K562 (cell line): ENCODE results near the gene ARID3B. TPM values are rescaled to one million over a fixed set of nuclear protein-coding genes. Genes with fewer than 3 reads are reported as not detected.

Source experiments
- ATAC-seq: fragments of 200-7000 bp; cut with Tn5 transposase; 3 replicates; pipeline ENCODE4 v1.9.1; 2020; ENCODE audit warnings: moderate library complexity
- BruUV-seq: library from RNA; stranded (reverse); fragments of 400-500 nt; replicated peaks from 2 replicates; lab custom pipeline; 2021; lab: Mats Ljungman, UMichigan
- CTCF ChIA-PET: fragments of 300-600 bp; formaldehyde crosslinking; extraction: SDS; loops from one replicate; lab custom pipeline; 2021; ENCODE audit warnings: low intra/inter-chr PET ratio; lab: Yijun Ruan, JAX
- POLR2A ChIA-PET: fragments of 300-600, 350-650 bp; sonication (Branson Sonifier 250); formaldehyde crosslinking; extraction: SDS; loops from one replicate; lab custom pipeline; 2021; ENCODE audit warnings: antibody characterized with exemption, inconsistent platforms; lab: Yijun Ruan, JAX
- DNase-seq, 4 experiments: peaks; one replicate each; pipeline versions ENCODE4 v3.0.0 to v3.0.0-alpha.2; 2011 to 2018; ENCODE audit warnings: low spot score in 3 of 4, mixed read lengths in 3 of 4; ENCODE audit errors: extremely low read depth in 1 of 4
- FAIRE-seq: peaks from 2 replicates; lab custom pipeline; 2011; peaks lifted over from hg19 to GRCh38; lab: Jason Lieb, UNC
- H2AFZ ChIP-seq: 2 replicates; pipeline ENCODE4 v1.6.0; 2011; ENCODE audit warnings: low read depth, low read length, control low read depth, inconsistent platforms
- H3K27ac ChIP-seq: fragments of 200-600 bp; 3 replicates; pipeline ENCODE4 v1.8.0; 2011; ENCODE audit warnings: low read depth, mild to moderate bottlenecking, control low read depth, inconsistent platforms, low read length, moderate library complexity, mixed read lengths; ENCODE audit errors: extremely low read depth
- H3K27me3 ChIP-seq, 2 experiments: fragments of 300-600 bp in 1 of 2; 2 replicates in 1 of 2; 3 replicates in 1 of 2; pipeline versions ENCODE4 v1.6.0 to v1.8.0; 2011; ENCODE audit warnings: inconsistent platforms in 2 of 2, low read length in 2 of 2, mild to moderate bottlenecking in 1 of 2, mixed read lengths in 1 of 2, moderate library complexity in 1 of 2; ENCODE audit not compliant: control insufficient read depth in 2 of 2, insufficient read depth in 2 of 2
- H3K36me3 ChIP-seq: fragments of 300-600 bp; 3 replicates; pipeline ENCODE4 v1.8.0; 2011; ENCODE audit warnings: mild to moderate bottlenecking, low read length, inconsistent platforms; ENCODE audit not compliant: control insufficient read depth, insufficient read depth
- H3K4me1 ChIP-seq, 2 experiments: fragments of 200-600 bp in 1 of 2; replicated peaks in 1 of 2; 2 replicates in 1 of 2; 3 replicates in 1 of 2; pipeline versions ENCODE4 v1.5.1 to v1.8.0; 2011; ENCODE audit warnings: inconsistent platforms in 2 of 2, low read length in 2 of 2, mild to moderate bottlenecking in 1 of 2, mixed read lengths in 1 of 2, moderate library complexity in 1 of 2; ENCODE audit not compliant: control insufficient read depth in 2 of 2, insufficient read depth in 2 of 2
- H3K4me2 ChIP-seq: 2 replicates; pipeline ENCODE4 v1.6.1; 2011; ENCODE audit warnings: low read length, control low read depth, inconsistent platforms, mixed read lengths; ENCODE audit not compliant: insufficient read depth
- H3K4me3 ChIP-seq: fragments of 200-600 bp; sonication (generic), shearing (Covaris generic); 2 replicates; pipeline ENCODE4 v1.5.1; 2016; ENCODE audit warnings: control low read depth, inconsistent platforms
- H3K79me2 ChIP-seq: fragments of 200-600 bp; 3 replicates; pipeline ENCODE4 v1.8.0; 2011; ENCODE audit warnings: low read length, inconsistent platforms; ENCODE audit not compliant: control insufficient read depth, insufficient read depth
- H3K9ac ChIP-seq, 2 experiments: 2 replicates each; pipeline versions ENCODE4 v1.6.0 to v1.6.1; 2011; ENCODE audit warnings: low read depth in 2 of 2, low read length in 2 of 2, control low read depth in 1 of 2, inconsistent platforms in 1 of 2, mild to moderate bottlenecking in 1 of 2, mixed read lengths in 1 of 2; ENCODE audit not compliant: insufficient read depth in 1 of 2
- H3K9me1 ChIP-seq: one replicate; pipeline ENCODE4 v1.6.0; 2011; ENCODE audit warnings: inconsistent platforms, mild to moderate bottlenecking, low read length, moderate library complexity; ENCODE audit not compliant: control insufficient read depth, insufficient read depth
- H3K9me3 ChIP-seq: replicated peaks from 2 replicates; pipeline ENCODE4 v1.5.1; 2011; ENCODE audit warnings: low read depth, low read length, inconsistent platforms; ENCODE audit not compliant: control insufficient read depth, insufficient read depth
- H4K20me1 ChIP-seq: replicated peaks from 2 replicates; pipeline ENCODE4 v1.6.1; 2011; ENCODE audit warnings: low read length, inconsistent platforms, mixed read lengths; ENCODE audit not compliant: control insufficient read depth, insufficient read depth
- EP300 ChIP-seq: IDR thresholded peaks from 2 replicates; pipeline ENCODE4 v1.6.1; 2012; ENCODE audit warnings: low read length, improper control_type of control experiment
- PHB ChIP-seq: fragments of 250-450 bp; sonication (Bioruptor Pico); IDR thresholded peaks from 2 replicates; pipeline ENCODE4 v1.5.0; 2021
- POLR2G ChIP-seq: fragments of 200-400 bp; formaldehyde crosslinking; IDR thresholded peaks from 2 replicates; pipeline ENCODE4 v1.6.1; 2017; ENCODE audit warnings: low read depth, mild to moderate bottlenecking, antibody characterized with exemption, low read length, moderate library complexity
- RBFOX2 ChIP-seq: fragments of 200-400 bp; formaldehyde crosslinking; IDR thresholded peaks from 2 replicates; pipeline ENCODE4 v1.6.1; 2017; ENCODE audit warnings: low read depth, mild to moderate bottlenecking, low read length, moderate library complexity
- SPI1 ChIP-seq: IDR thresholded peaks from 2 replicates; pipeline ENCODE4 v1.6.1; 2011; ENCODE audit warnings: low read depth, low read length, control low read depth, borderline replicate concordance
- WGBS: fragments of 100-300 bp; shearing (Covaris generic); methylation state at CpG from one replicate; pipeline ENCODE4 v1.1.6; 2016; ENCODE audit warnings: low coverage, mixed read lengths; ENCODE audit not compliant: insufficient coverage; ENCODE audit errors: missing lambda C conversion rate; 5-methylcytosine and 5-hydroxymethylcytosine counted together
- in situ Hi-C: fragments of 300-500 bp; cut with MboI; formaldehyde crosslinking; loops from 4 replicates; pipeline ENCODE4 v1.15.0; 2018; ENCODE audit warnings: inconsistent platforms, mixed read lengths
- intact Hi-C: fragments of 100-400 bp; cut with micrococcal nuclease; formaldehyde crosslinking; loops from 2 replicates; pipeline ENCODE4 v1.14.2; 2022
- polyA plus RNA-seq, 8 experiments: library from polyadenylated mRNA; depleted of rRNA in 4 of 8; stranded (reverse) in 5 of 8; unstranded in 3 of 8; fragments of >200 nt; fragmentation: Nextera tagmentation in 2 of 8; fragmentation: Illumina TruSeq in 1 of 8; extraction: Ambion mirVana in 2 of 8; extraction: Trizol in 1 of 8; gene quantifications; 2 replicates each; pipeline versions ENCODE4 v1.2.1 to v1.2.3, GENCODE V29; 2011 to 2014; ENCODE audit warnings: inconsistent platforms in 1 of 8, missing spikeins in 1 of 8
- total RNA-seq, 7 experiments: library from RNA; depleted of rRNA in 6 of 7; stranded (reverse); fragments of >200 nt in 6 of 7; fragmentation: Illumina TruSeq in 2 of 7; extraction: Trizol in 2 of 7; gene quantifications; 2 replicates each; pipeline versions ENCODE4 v1.2.1 to v1.2.3, GENCODE V29; 2011 to 2021; ENCODE audit warnings: low replicate concordance in 1 of 7

ARID3B gene
- total and polyA plus RNA-seq, 9 of the 15 experiments (the other 6 are each of a cell fraction or from before 2014, with no cell fraction given) = 0.32 to 15.1 (median 7.1) TPM

DNA sequence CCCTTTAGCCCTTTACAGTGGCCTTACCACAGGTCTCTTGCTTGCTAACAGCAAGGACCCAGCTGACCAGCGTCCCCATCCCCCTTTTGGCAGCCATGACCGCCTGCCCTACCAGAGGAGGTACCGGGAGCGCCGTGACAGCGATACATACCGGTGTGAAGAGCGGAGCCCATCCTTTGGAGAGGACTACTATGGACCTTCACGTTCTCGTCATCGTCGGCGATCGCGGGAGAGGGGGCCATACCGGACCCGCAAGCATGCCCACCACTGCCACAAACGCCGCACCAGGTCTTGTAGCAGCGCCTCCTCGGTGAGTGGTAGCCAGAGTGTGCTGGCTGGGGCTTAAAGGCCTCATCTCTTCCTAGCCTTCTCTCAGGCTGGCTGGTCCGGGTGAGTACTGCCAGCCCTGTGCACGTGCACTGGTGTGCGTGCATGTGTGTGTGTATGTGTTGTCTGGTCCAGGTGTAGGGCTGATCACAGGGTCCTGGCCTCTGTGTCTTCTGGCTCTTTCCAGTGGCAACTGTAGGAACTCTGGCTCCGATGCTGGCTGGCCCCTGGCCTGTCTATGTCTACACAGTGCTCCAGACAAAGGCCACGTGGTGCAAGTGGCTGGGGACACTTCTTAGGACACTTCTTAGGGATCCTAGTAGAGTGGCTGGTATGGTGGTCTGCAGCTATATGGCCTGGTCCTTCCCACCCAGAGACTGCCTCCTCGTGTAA is 79.1 kb downstream of the ARID3B start:
- Histone ChIP-seq H2AFZ (no peak overlapping the region), H3K79me2 (peaks cover 65% of the 10 kb centered on the region), H4K20me1 (peaks cover 57% of the 10 kb centered on the region), H3K27me3 (no peaks in the 10 kb centered on the region), H3K27ac (no peak overlapping the region), H3K4me1 (peaks cover 15 to 36% of the 10 kb centered on the region in 2 experiments; a peak in 4 of 5 replicates), H3K4me3 (no peak overlapping the region), H3K9me3 (no peaks in the 10 kb centered on the region), H3K4me2 (no peak overlapping the region), H3K9me1 (peaks cover 13% of the 10 kb centered on the region), H3K36me3 (peaks cover 80% of the 10 kb centered on the region), H3K9ac (no peak overlapping the region; a peak in 1 of 4 replicates)
- intact Hi-C loops (loop anchor here (5.0 to 10.0 kb wide), 2 partner anchors 248 to 625 kb away; partner anchors contain the start of genes PML and STOML1), in situ Hi-C loops (loop anchor here (5.0 kb wide), 2 partner anchors 168 to 233 kb away; no protein-coding TSS in a partner anchor)
- WGBS = 91% methylated on average over 23 of the region's 27 CpGs
- no TSS peak for BruUV-seq
- ChIA-PET CTCF (interaction anchor here (0.6 kb wide), 1 partner anchor 15 kb away, joined by 3 read pairs; no protein-coding TSS in a partner anchor), POLR2A (interaction anchor here (0.8 to 1.0 kb wide), 2 partner anchors 9 to 14 kb away, joined by 3 to 5 read pairs; no protein-coding TSS in a partner anchor)
- DNase-seq = no peak
- ATAC-seq = no peak
- TF ChIP-seq SPI1 = no peak
- TF ChIP-seq PHB (CRISPR knock-in tag) = no peak
- TF ChIP-seq POLR2G = 0 out of 2 replicates have a peak, but pooled peaks have one; percentile 33
- peak; percentile 42; the same call in 1 of the 2 replicates for TF ChIP-seq RBFOX2
- TF ChIP-seq EP300 = no peak
- TF ChIP-seq, all 486 proteins: peak for 2
- no peak for FAIRE-seq
